HL-60 (cell line): ENCODE data around the gene ELMO1.

Experiments used
- DNase-seq, 2 experiments: peaks; one replicate each; pipeline ENCODE4 v3.0.0-alpha.2; 2010 to 2020; ENCODE audit warnings: low read depth in 1 of 2, low spot score in 1 of 2
- H3K27ac ChIP-seq: fragments of 250-450 bp; sonication (Bioruptor Pico); replicated peaks from 2 replicates; pipeline ENCODE4 v1.5.1; 2020; ENCODE audit warnings: mild to moderate bottlenecking, moderate library complexity
- H3K27me3 ChIP-seq: fragments of 250-450 bp; sonication (Bioruptor Pico); 2 replicates; pipeline ENCODE4 v1.5.1; 2021; ENCODE audit warnings: mild to moderate bottlenecking, moderate library complexity; ENCODE audit not compliant: insufficient read depth, poor library complexity, severe bottlenecking
- H3K4me3 ChIP-seq: replicated peaks from 2 replicates; pipeline ENCODE4 v1.5.1; 2011; ENCODE audit warnings: mild to moderate bottlenecking, control low read depth, low read length; ENCODE audit not compliant: insufficient read depth
- GABPA ChIP-seq: IDR thresholded peaks from 2 replicates; pipeline ENCODE4 v1.6.1; 2012; ENCODE audit warnings: low read depth
- POLR2AphosphoS5 ChIP-seq: IDR thresholded peaks from 2 replicates; pipeline ENCODE4 v1.6.1; 2012; ENCODE audit warnings: low read depth
- REST ChIP-seq: IDR thresholded peaks from 2 replicates; pipeline ENCODE4 v1.6.1; 2012; ENCODE audit warnings: low read depth; ENCODE audit not compliant: insufficient replicate concordance
- SPI1 ChIP-seq: IDR thresholded peaks from 2 replicates; pipeline ENCODE4 v1.6.1; 2012; ENCODE audit warnings: low read depth, mild to moderate bottlenecking, borderline replicate concordance
- TF ChIP-seq, protein P1 (sequence below): IDR thresholded peaks from one replicate; pipeline ENCODE4 v1.5.1; 2011; ENCODE audit warnings: low read length, control low read depth, inconsistent platforms; ENCODE audit not compliant: insufficient read depth

ELMO1 gene

GRCh38 chr7:36840904-36841303, 607.8 kb downstream of the ELMO1 start:
- no peak overlapping the region for H3K27ac ChIP-seq
- H3K4me3 ChIP-seq, result no peak overlapping the region
- H3K27me3 ChIP-seq, result no peaks in the 10 kb centered on the region
- DNase-seq, result no peak
- TF ChIP-seq REST (no peak), GABPA (no peak)

- Histone ChIP-seq H3K27me3 (no peaks in the 10 kb centered on the region), H3K27ac (no peak overlapping the region), H3K4me3 (no peak overlapping the region)
- no peak for TF ChIP-seq GABPA
- TF ChIP-seq SPI1, result no peak
- TF ChIP-seq POLR2AphosphoS5, result no peak
- TF ChIP-seq REST, result no peak
- TF ChIP-seq, protein P1, sequence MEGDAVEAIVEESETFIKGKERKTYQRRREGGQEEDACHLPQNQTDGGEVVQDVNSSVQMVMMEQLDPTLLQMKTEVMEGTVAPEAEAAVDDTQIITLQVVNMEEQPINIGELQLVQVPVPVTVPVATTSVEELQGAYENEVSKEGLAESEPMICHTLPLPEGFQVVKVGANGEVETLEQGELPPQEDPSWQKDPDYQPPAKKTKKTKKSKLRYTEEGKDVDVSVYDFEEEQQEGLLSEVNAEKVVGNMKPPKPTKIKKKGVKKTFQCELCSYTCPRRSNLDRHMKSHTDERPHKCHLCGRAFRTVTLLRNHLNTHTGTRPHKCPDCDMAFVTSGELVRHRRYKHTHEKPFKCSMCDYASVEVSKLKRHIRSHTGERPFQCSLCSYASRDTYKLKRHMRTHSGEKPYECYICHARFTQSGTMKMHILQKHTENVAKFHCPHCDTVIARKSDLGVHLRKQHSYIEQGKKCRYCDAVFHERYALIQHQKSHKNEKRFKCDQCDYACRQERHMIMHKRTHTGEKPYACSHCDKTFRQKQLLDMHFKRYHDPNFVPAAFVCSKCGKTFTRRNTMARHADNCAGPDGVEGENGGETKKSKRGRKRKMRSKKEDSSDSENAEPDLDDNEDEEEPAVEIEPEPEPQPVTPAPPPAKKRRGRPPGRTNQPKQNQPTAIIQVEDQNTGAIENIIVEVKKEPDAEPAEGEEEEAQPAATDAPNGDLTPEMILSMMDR, result no peak
- no peak for DNase-seq
Observed at GRCh38 chr7:36838616-36839225, 609.9 kb downstream of the ELMO1 start.

- DNase-seq, result no peak
- H3K4me3 ChIP-seq, result no peak overlapping the region
- TF ChIP-seq, protein P1, result no peak
- TF ChIP-seq REST, result no peak
- no peak for TF ChIP-seq POLR2AphosphoS5
- TF ChIP-seq SPI1, result no peak
- no peak for TF ChIP-seq GABPA
- H3K27ac ChIP-seq, result no peak overlapping the region
- H3K27me3 ChIP-seq, result no peaks in the 10 kb centered on the region
Observed at GRCh38 chr7:36831049-36831448, 617.6 kb downstream of the ELMO1 start.
